Glutamatergic neuron (in vitro differentiated cells): Measurements from ENCODE around the gene CALN1. TPM values are rescaled to one million over a fixed set of nuclear protein-coding genes. Genes with fewer than 3 reads are reported as not detected.

ENCODE experiments used
- DNase-seq: peaks from one replicate; pipeline ENCODE4 v3.0.0; 2022
- H3K27ac Mint-ChIP-seq: one replicate; pipeline ENCODE4 v1.8.0; 2020; ENCODE audit warnings: mild to moderate bottlenecking, mixed read lengths, inconsistent platforms; ENCODE audit not compliant: unreplicated experiment
- H3K27me3 Mint-ChIP-seq: one replicate; pipeline ENCODE4 v1.8.0; 2020; ENCODE audit warnings: mild to moderate bottlenecking, moderate library complexity, mixed read lengths, inconsistent platforms; ENCODE audit not compliant: unreplicated experiment
- H3K36me3 Mint-ChIP-seq: one replicate; pipeline ENCODE4 v1.8.0; 2020; ENCODE audit warnings: mild to moderate bottlenecking, mixed read lengths, inconsistent platforms; ENCODE audit not compliant: unreplicated experiment
- H3K4me1 Mint-ChIP-seq: one replicate; pipeline ENCODE4 v1.8.0; 2020; ENCODE audit warnings: mild to moderate bottlenecking, low read depth, mixed read lengths, inconsistent platforms; ENCODE audit not compliant: unreplicated experiment
- H3K4me3 Mint-ChIP-seq: one replicate; pipeline ENCODE4 v1.8.0; 2020; ENCODE audit warnings: mild to moderate bottlenecking, mixed read lengths, inconsistent platforms; ENCODE audit not compliant: unreplicated experiment
- H3K9me3 Mint-ChIP-seq: one replicate; pipeline ENCODE4 v1.8.0; 2020; ENCODE audit warnings: mild to moderate bottlenecking, moderate library complexity, mixed read lengths, inconsistent platforms; ENCODE audit not compliant: unreplicated experiment
- total RNA-seq: library from RNA; stranded (reverse); fragmentation: NEBNext Ultra II Directional; extraction: Animal tissue kit (Norgen Biotek cat#: 25700); gene quantifications from one replicate; pipeline ENCODE4 v1.2.1, GENCODE V29; 2021; ENCODE audit not compliant: unreplicated experiment
- TF ChIP-seq, protein P1 (sequence below): fragments of 200-600 bp; sonication (generic); IDR thresholded peaks from one replicate; pipeline ENCODE4 v1.5.0; 2021; ENCODE audit not compliant: partially characterized antibody, unreplicated experiment

The CALN1 gene
- total RNA-seq, 1 donor from 2014 or later: 3.5 TPM

DNA sequence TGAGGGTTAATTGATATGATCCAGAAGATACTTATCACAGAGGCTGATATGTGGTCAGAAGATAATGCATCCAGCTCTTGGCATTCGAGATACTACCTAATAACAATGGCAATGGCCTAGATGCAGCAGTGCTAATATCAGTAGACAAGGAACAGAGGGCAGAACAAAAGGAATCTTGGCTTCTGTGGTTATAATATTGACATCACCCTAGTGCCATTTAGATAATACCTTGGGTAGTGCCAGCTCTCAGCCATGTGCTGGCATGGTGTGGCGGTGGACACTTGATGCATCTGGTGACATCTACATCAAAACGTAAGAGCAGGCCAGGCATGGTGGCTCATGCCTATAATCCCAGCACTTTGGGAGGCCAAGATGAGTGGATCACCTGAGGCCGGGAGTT, 101.8 kb downstream of the CALN1 start:
- Mint-ChIP-seq H3K27me3 (no peaks in the 10 kb centered on the region), H3K9me3 (peaks cover 2% of the 10 kb centered on the region), H3K36me3 (no peaks in the 10 kb centered on the region), H3K4me3 (no peak overlapping the region), H3K4me1 (peaks cover 8% of the 10 kb centered on the region), H3K27ac (no peak overlapping the region)
- no peak for DNase-seq
- TF ChIP-seq, protein P1, sequence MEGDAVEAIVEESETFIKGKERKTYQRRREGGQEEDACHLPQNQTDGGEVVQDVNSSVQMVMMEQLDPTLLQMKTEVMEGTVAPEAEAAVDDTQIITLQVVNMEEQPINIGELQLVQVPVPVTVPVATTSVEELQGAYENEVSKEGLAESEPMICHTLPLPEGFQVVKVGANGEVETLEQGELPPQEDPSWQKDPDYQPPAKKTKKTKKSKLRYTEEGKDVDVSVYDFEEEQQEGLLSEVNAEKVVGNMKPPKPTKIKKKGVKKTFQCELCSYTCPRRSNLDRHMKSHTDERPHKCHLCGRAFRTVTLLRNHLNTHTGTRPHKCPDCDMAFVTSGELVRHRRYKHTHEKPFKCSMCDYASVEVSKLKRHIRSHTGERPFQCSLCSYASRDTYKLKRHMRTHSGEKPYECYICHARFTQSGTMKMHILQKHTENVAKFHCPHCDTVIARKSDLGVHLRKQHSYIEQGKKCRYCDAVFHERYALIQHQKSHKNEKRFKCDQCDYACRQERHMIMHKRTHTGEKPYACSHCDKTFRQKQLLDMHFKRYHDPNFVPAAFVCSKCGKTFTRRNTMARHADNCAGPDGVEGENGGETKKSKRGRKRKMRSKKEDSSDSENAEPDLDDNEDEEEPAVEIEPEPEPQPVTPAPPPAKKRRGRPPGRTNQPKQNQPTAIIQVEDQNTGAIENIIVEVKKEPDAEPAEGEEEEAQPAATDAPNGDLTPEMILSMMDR: no peak

DNA sequence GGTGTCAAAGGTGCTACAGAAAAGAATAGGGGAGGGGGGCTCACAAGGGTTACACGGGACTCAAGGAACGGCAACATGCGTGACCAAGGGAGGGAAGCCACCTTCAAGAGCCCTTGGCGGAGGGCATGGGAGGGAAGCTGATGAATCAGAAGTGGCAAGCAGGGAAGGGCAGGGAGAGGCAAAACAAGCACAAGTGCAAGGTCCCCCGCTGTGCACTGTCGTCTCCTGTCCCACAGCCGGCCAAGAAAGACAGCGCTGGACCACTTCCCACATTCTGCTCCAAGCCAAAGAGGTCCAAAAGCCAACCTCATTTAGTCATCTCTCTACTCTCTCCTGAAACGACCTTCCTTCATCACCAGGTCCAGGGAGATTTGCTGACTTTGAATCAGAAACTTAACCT, 102.7 kb downstream of the CALN1 start:
- Mint-ChIP-seq H3K4me3 (no peak overlapping the region), H3K27me3 (no peaks in the 10 kb centered on the region), H3K4me1 (peaks cover 10% of the 10 kb centered on the region), H3K36me3 (no peaks in the 10 kb centered on the region), H3K9me3 (peaks cover 2% of the 10 kb centered on the region), H3K27ac (no peak overlapping the region)
- no peak for DNase-seq
- TF ChIP-seq, protein P1: no peak

DNA sequence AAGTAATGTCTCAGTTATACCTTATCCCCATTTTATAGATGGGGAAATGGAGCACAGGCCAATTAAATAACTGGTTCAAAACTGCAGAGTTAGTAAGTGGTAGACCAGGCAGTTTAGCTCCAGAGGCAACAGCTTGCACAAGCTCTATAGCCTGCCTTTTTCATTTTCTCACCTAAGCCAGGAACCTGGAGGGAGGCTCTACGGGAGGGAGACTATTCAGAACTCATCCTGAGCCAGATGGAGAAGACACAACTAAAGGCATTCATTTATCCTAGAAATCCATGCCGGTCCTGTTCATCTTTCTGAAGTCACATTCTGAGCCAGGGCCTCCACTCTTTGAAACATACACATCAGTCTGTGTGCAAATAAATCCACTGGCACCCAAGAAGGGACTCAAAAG, 103.2 kb downstream of the CALN1 start:
- Mint-ChIP-seq H3K27me3 (no peaks in the 10 kb centered on the region), H3K27ac (no peak overlapping the region), H3K4me1 (peaks cover 10% of the 10 kb centered on the region), H3K9me3 (peaks cover 2% of the 10 kb centered on the region), H3K4me3 (no peak overlapping the region), H3K36me3 (no peaks in the 10 kb centered on the region)
- TF ChIP-seq, protein P1: no peak
- DNase-seq: no peak

DNA sequence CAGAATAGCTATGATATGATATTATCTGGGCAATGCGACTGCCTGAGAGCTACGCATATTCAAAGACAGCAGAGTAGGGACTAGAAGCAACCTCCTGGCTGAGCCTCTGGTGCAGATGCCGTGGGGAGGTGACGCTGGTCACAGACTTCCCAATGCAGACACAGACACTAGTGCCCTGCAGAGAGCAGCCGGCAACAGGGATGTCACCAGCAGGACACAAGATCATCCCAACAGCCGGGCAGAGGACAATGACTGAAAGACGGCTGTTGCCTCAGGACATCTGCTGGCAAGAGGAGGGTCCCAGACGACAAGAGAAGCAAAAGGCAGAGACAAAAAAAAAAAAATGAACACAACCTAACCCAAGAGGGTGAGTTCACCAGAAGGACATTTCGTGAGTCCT, 104.6 kb downstream of the CALN1 start:
- Mint-ChIP-seq H3K4me1 (peaks cover 10% of the 10 kb centered on the region), H3K4me3 (no peak overlapping the region), H3K27me3 (no peaks in the 10 kb centered on the region), H3K36me3 (no peaks in the 10 kb centered on the region), H3K27ac (peak overlapping the region; percentile 62), H3K9me3 (peaks cover 2% of the 10 kb centered on the region)
- peak; percentile 25 for DNase-seq
- TF ChIP-seq, protein P1: no peak

DNA sequence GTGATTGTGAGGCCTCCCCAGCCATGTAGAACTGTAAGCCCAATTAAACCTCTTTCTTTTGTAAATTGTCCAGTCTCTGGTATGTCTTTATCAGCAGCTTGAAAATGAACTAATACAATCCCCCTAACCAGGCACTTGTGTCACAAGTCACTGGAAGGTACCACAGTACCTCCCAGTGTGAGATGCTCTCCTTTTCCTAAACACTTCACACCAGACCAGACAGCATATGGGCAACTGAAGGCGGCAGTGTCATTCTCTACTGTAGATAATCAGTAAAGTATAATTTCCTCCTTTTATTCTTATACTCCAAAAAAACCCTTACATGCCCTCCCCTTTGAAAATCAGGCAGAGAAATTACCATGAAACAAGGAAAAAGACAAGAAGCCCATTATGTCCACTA, 113.2 kb downstream of the CALN1 start:
- H3K27me3 Mint-ChIP-seq: no peaks in the 10 kb centered on the region
- H3K4me1 Mint-ChIP-seq: peaks cover 2% of the 10 kb centered on the region
- no peak overlapping the region for H3K27ac Mint-ChIP-seq
- no peak for DNase-seq
- no peak overlapping the region for H3K4me3 Mint-ChIP-seq
- TF ChIP-seq, protein P1: no peak
- peaks cover 4% of the 10 kb centered on the region for H3K9me3 Mint-ChIP-seq
- no peaks in the 10 kb centered on the region for H3K36me3 Mint-ChIP-seq
